H1 (cell line): Measurements from ENCODE around the gene CEBPB.

Source experiments
- TEAD4 ChIP-seq: IDR thresholded peaks from 2 replicates; pipeline ENCODE4 v1.6.1; 2012; ENCODE audit warnings: low read depth, low read length, inconsistent platforms, mixed read lengths
- TF ChIP-seq, protein P1 (sequence below), 3 experiments: IDR thresholded peaks; 1 replicate in 2 of 3; 2 replicates in 1 of 3; pipeline versions ENCODE4 v1.5.1 to v1.6.1; 2011; ENCODE audit warnings: low read length in 3 of 3, mild to moderate bottlenecking in 3 of 3, inconsistent platforms in 2 of 3, low read depth in 1 of 3, moderate library complexity in 1 of 3; ENCODE audit not compliant: insufficient read depth in 1 of 3; ENCODE audit errors: control extremely low read depth in 1 of 3

DNA sequence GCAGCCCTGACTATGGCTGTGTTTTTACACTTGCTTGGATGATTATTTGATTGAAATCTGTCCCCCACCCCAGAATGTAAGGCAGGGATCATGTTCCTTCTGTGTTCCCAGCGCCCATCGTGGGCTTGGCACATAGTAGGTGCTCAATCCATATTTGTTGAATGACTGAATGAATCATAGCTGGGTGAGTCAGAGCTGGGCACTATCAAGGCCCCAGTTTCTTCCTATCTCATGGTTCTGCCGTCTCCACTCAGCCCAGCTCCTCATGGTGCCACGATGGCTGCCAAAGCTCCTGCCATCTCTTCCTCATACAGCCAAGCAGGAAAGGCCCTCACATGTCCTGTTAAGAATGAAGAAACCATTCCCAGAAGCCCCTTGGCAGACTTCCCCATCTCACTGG is 29.0 kb downstream of the CEBPB start:
- TF ChIP-seq, protein P1, sequence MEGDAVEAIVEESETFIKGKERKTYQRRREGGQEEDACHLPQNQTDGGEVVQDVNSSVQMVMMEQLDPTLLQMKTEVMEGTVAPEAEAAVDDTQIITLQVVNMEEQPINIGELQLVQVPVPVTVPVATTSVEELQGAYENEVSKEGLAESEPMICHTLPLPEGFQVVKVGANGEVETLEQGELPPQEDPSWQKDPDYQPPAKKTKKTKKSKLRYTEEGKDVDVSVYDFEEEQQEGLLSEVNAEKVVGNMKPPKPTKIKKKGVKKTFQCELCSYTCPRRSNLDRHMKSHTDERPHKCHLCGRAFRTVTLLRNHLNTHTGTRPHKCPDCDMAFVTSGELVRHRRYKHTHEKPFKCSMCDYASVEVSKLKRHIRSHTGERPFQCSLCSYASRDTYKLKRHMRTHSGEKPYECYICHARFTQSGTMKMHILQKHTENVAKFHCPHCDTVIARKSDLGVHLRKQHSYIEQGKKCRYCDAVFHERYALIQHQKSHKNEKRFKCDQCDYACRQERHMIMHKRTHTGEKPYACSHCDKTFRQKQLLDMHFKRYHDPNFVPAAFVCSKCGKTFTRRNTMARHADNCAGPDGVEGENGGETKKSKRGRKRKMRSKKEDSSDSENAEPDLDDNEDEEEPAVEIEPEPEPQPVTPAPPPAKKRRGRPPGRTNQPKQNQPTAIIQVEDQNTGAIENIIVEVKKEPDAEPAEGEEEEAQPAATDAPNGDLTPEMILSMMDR (IDR thresholded peaks at IDR 0.05; ENCODE audit: control extremely low read depth in 1 of 3, insufficient read depth in 1 of 3, low read depth in 1 of 3, low read length in 3 of 3), result no peak
- TF ChIP-seq TEAD4, result no peak
